Fibroblast of mammary gland (primary cell): ENCODE data around the gene GLG1.
A peak's percentile ranks its signal among the peaks of the same experiment; 100 is the strongest.

Source experiments
- DNase-seq: peaks from one replicate; pipeline ENCODE4 v3.0.0-alpha.2; 2010; ENCODE audit warnings: low read depth
- H3K4me3 ChIP-seq: 2 replicates; pipeline ENCODE4 v1.5.1; 2011; ENCODE audit warnings: low read depth, mild to moderate bottlenecking, low read length, moderate library complexity; ENCODE audit not compliant: control insufficient read depth
- CTCF ChIP-seq: conservative IDR thresholded peaks from 2 replicates; pipeline ENCODE4 v1.5.1; 2011; ENCODE audit warnings: low read depth, low read length, inconsistent platforms; ENCODE audit not compliant: control insufficient read depth, insufficient read depth

The GLG1 gene

GRCh38 chr16:74625500-74626350 is 18.8 kb upstream of the GLG1 start:
- no peak overlapping the region for H3K4me3 ChIP-seq
- TF ChIP-seq CTCF: no peak
- DNase-seq: no peak

GRCh38 chr16:74623839-74624235 is 16.9 kb upstream of the GLG1 start:
- DNase-seq: no peak
- no peak for TF ChIP-seq CTCF

GRCh38 chr16:74623214-74623838 is 16.4 kb upstream of the GLG1 start:
- no peak overlapping the region for H3K4me3 ChIP-seq
- peak; percentile 73 for DNase-seq
- peak; percentile 67 for TF ChIP-seq CTCF

More at GRCh38 chr16:74623839-74624235, 16.9 kb upstream of the GLG1 start:
- H3K4me3 ChIP-seq: no peak overlapping the region

GRCh38 chr16:74622005-74622404 is 15.1 kb upstream of the GLG1 start:
- no peak overlapping the region for H3K4me3 ChIP-seq
- DNase-seq: no peak
- TF ChIP-seq CTCF: no peak

GRCh38 chr16:74617206-74617788 is 10.4 kb upstream of the GLG1 start:
- no peak for TF ChIP-seq CTCF
- no peak for DNase-seq
- no peak overlapping the region for H3K4me3 ChIP-seq

GRCh38 chr16:74611721-74612120 is 4.8 kb upstream of the GLG1 start:
- peak; percentile 70 for DNase-seq
- no peak overlapping the region for H3K4me3 ChIP-seq
- no peak for TF ChIP-seq CTCF
